HG03097 (cell line): ENCODE data around the gene TRIM14.
"Not testable (repeated sequence)": the region's sequence is repeated elsewhere in the genome, so short reads cannot be mapped to it uniquely, and the experiment has no call there.

Experiments used
- ATAC-seq: cut with Tn5 transposase; IDR thresholded peaks from one replicate; pipeline ENCODE4 v1.9.1; 2021; ENCODE audit not compliant: unreplicated experiment, low FRiP score

The TRIM14 gene

GRCh38 chr9:98109052-98109451 lies 10.0 kb downstream of the TRIM14 start:
- ATAC-seq = no peak

DNA sequence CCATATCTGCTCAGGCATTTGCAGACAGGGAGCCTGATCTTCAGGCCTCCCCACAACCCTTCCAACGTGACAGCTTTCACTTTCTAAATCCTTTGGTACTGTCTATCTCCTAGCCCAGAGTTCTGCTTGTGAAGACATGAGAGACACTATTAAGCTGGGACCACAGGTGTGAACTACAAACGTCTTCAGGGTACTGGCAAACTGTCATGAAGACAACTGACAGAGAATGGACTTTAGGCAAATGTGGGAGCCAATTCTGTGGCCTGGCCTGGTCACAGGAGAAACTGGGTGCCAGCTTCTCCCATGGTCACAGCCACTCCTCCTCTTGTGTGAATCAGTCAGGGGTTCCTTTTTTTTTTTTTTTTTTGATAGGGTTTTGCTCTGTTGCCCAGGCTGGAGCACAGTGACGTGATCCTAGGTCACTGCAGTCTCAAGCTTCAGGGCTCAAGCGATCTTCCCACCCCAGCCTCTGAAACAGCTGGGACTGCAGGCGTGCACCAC lies 10.4 kb downstream of the TRIM14 start:
- ATAC-seq = peak; percentile 51

DNA sequence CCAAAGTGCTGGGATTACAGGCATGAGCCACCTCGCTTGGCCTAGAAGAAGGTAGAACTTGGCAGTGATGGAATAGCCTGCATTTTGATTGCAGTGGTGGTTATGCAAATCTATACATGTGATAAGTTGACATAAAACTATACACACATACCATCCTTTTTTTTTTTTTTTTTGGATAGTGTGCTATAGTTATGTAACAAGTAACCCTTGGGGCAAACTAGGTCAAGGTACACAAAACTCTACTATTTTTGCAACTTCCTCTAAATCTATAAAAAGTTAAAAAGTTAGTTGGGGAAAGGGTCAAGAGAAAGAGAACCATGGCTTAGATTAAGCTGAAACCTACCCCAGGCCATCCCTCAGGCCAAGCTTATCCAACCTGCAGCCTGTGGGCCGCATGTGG lies 11.1 kb downstream of the TRIM14 start:
- no peak for ATAC-seq

- no peak for ATAC-seq
Observed at GRCh38 chr9:98105006-98105405, 14.0 kb downstream of the TRIM14 start.

DNA sequence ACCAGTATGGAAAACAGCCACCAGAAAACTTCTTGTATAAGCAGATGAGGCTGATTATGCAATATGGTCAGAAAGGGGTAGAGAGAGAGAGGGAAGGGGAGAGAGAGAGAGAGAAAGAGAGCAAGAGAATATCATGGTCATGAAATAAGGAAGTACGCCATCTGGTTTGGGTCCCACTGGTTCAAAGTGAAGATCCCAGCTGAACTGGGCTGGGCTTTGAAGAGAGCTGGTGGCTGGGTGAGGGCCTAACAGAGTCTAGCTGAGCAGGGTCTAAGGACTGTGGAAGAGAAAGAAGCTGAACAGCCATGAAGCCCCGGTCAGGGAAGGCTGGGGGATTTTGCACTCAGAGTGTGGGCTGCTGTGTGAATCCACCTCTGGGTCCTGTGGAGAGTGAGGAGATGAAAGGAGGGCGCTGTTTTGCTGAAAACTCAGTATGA lies 14.6 kb downstream of the TRIM14 start:
- ATAC-seq = no peak

GRCh38 chr9:98101868-98102273 lies 17.2 kb downstream of the TRIM14 start:
- ATAC-seq = peak; percentile 96

- no peak for ATAC-seq
Observed at GRCh38 chr9:98101416-98101815, 17.6 kb downstream of the TRIM14 start.

GRCh38 chr9:98100456-98100855 lies 18.6 kb downstream of the TRIM14 start:
- no peak for ATAC-seq

DNA sequence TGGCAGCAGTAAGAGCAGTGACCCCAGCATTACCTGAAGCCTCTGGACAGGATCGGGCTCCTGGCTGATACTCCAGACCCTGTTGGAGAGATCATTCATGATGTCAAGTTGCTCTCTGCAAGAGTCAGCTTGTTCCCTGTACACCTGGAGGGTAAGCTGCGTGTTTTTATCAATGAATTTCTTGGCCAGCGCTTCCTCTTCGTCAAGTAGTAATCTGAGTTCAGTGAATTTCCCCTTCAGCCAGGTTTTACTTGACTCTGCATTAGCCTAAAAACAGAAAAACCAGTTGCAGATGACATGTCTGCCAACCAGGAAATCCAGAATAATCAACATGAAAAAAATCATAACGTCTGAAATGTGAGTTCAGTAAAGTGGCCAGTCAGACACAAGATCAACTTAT lies 19.1 kb downstream of the TRIM14 start:
- ATAC-seq = no peak

DNA sequence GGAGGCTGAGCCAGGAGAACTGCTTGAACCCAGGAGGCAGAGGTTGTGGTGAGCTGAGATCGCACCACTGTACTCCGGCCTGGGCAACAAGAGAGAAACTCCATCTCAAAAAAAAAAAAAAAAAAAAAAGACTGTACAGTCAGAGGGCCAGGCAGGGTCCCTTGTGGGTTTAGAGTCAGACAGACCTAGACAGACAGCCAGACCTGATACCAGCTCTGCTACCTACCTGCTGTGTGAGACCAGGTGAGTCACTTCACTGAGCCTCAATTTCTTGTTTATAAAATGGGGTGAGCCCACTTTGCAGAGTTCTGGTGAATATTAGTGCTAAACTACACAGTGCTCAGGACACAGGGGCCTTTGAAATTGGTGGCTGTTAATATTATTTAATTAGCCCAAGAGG lies 19.7 kb downstream of the TRIM14 start:
- ATAC-seq = no peak

DNA sequence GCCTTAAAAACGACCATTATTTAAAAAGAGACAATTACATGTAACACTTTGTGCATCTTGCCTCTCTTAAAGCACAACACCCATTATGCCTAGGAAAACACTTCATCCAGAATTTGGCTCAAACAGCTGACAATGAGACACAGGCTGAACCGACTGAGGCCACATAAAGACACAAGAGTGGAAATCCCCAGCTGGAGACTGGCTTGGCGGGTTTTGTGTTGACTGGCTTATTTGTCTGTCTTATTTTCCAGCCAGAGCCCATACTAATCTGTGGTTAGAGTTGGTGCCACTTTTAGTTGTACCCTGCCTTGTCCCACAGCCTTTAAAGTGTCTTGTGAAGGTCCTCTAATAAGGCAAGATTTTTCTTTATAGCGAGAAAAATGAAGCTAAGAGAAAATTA lies 21.2 kb downstream of the TRIM14 start:
- no peak for ATAC-seq

DNA sequence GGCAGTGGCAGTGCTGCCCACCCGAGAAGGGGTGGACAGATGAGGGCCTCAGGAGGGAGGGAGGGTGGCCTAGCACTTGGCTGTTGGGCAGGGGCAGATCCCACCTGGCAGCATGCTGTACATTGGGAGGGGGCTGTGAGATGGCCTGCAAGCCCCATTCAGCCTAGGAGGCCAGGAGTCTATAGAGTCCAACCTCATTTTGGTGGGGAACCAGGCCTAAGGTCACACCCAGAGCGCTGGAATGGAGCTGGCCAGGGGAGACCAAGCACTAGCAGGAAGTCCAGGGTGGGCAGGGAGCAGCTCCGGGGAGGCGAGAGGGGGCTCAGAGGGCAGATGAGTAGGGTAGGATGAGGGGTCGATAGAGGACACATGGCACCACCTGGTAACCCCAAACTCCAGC lies 22.9 kb downstream of the TRIM14 start:
- no peak for ATAC-seq

GRCh38 chr9:98095401-98095800 lies 23.6 kb downstream of the TRIM14 start:
- ATAC-seq = no peak

DNA sequence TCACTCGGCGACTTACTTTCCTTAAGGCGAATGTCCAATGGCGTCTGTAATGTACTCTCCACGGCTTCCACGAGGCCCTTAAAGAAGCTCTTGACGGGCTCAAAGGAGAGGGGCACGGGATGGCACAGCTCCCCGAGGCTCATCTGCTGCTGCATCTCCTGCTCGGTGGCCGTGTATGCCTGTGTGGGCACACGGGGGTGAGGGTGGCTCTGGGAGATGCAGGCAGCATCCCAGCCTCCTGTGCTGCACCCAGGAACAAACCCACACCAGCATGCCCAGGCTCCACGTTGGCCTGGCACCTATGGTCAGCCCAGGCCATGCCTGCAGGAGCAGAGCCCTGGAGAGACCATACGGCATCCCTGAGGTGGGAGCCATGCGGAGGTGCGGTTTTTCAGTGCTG lies 24.2 kb downstream of the TRIM14 start:
- ATAC-seq = no peak

- no peak for ATAC-seq
Observed at GRCh38 chr9:98094316-98094715, 24.7 kb downstream of the TRIM14 start.

- no peak for ATAC-seq
Observed at GRCh38 chr9:98092613-98092931, 26.4 kb downstream of the TRIM14 start.

- ATAC-seq = no peak
Observed at GRCh38 chr9:98091735-98092612, 27.0 kb downstream of the TRIM14 start.

DNA sequence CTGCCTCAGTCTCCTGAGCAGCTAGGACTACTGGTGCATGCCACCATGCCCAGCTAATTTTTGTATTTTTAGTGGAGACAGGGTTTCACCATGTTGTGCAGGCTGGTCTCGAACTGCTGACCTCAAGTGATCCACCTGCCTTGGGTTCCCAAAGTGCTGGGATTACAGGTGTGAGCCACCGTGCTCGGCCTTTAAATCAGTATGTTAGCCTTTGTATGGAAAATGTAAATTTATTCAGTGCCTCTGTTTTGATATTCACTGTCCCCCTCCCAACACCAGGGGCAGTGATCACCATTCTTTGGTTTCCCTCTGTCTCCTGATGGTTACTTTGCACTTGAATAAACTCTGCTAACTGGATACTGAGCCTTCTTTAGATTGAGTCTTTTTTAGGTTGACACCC lies 28.3 kb downstream of the TRIM14 start:
- not testable (repeated sequence) for ATAC-seq

GRCh38 chr9:98087420-98088354 lies 31.3 kb downstream of the TRIM14 start:
- ATAC-seq = no peak

GRCh38 chr9:98086461-98086860 lies 32.6 kb downstream of the TRIM14 start:
- ATAC-seq = no peak

DNA sequence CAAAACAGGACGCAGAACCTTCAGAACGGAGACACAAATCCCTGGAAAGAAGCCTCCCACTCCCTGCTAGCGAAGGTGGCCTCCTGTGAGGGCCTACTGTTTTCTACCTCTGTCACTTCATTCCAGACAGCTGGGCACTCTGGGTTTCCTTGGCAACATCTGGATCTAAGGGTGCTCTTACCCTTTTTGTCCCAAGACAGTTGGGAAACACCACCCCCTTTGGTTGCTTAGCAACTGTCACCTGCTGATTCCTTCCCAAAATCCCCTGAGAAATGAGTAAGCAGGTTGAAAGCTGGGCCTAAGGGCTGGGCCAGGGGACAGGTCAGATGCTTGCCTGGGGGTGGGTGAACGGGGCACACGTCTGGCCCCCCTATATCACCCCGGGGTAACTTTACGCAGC lies 33.1 kb downstream of the TRIM14 start:
- ATAC-seq = no peak
